ENCODE data around the gene AP3M1. TPM values are rescaled to one million over a fixed set of nuclear protein-coding genes. Genes with fewer than 3 reads are reported as not detected.
"Not testable (repeated sequence)": the region's sequence is repeated elsewhere in the genome, so short reads cannot be mapped to it uniquely, and the experiment has no call there.

The AP3M1 gene
- total and polyA plus RNA-seq, 4 donors, result 36.0 to 51.8 (median 49.9) TPM

DNA sequence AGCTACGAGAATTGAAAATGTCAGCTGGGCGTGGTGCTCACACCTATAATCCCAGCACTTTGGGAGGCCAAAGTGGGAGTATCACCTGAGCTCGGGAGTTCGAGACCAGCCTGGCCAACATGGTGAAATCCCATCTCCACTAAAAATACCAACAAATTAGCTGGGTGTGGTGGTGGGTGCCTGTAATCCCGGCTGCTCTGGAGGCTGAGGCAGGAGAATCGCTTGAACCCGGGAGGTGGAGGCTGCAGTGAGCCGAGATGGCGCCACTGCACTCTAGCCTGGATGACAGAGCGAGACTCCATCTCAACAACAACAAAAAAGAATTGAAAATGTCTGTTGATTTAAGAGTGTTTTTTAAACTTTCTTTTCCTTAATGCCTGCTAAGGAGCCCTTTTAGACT, 3.6 kb downstream of the AP3M1 start:
- H3K27ac ChIP-seq (ENCODE audit: low read depth, low read length); H3K9me3 ChIP-seq (ENCODE audit: control insufficient read depth, insufficient read depth, low read length); H3K4me3 ChIP-seq (ENCODE audit: low read depth, low read length); DNase-seq (ENCODE audit: low read depth in 4 of 6, low spot score in 6 of 6); H3K36me3 ChIP-seq (ENCODE audit: control insufficient read depth, insufficient read depth, low read length); H3K27me3 ChIP-seq (ENCODE audit: control insufficient read depth, insufficient read depth, low read length); H3K4me1 ChIP-seq (ENCODE audit: control insufficient read depth, insufficient read depth, low read length): not testable (repeated sequence)
- no CpG with 5 or more reads among the region's 10 CpGs for WGBS (ENCODE audit: insufficient coverage)

GRCh38 chr10:74145133-74145532, 5.5 kb downstream of the AP3M1 start:
- no peaks in the 10 kb centered on the region for H3K9me3 ChIP-seq (ENCODE audit: control insufficient read depth, insufficient read depth, low read length)
- peak overlapping the region; percentile 40 for H3K27ac ChIP-seq (ENCODE audit: low read depth, low read length)
- no CpG with 5 or more reads among the region's 2 CpGs for WGBS (ENCODE audit: insufficient coverage)
- H3K4me1 ChIP-seq (ENCODE audit: control insufficient read depth, insufficient read depth, low read length), result peaks cover 6% of the 10 kb centered on the region
- no peaks in the 10 kb centered on the region for H3K27me3 ChIP-seq (ENCODE audit: control insufficient read depth, insufficient read depth, low read length)
- DNase-seq (ENCODE audit: low read depth in 4 of 6, low spot score in 6 of 6), result peak in 1 of 6 donors; percentile 74
- peaks cover 9% of the 10 kb centered on the region for H3K36me3 ChIP-seq (ENCODE audit: control insufficient read depth, insufficient read depth, low read length)
- H3K4me3 ChIP-seq (ENCODE audit: low read depth, low read length), result no peak overlapping the region

DNA sequence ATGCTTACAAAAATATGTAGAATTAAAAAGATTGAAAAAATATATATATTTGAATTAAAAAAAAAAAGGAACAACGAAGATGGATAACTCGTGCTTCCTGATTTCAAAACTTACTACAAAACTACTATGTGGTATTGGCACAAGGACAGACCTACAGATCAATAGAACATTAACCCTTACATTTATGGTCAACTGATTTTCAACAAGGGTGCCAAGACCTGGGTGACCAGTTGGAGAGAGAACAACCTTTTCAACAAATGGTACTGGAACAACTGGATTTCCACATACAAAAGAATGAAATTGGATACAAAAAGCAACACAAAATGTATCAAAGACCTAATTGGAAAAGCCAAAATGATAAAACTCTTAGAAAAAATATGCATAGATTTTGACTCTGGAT, 10.1 kb downstream of the AP3M1 start:
- H3K27ac ChIP-seq (ENCODE audit: low read depth, low read length), result no peak overlapping the region
- no CpG with 5 or more reads among the region's 2 CpGs for WGBS (ENCODE audit: insufficient coverage)
- H3K9me3 ChIP-seq (ENCODE audit: control insufficient read depth, insufficient read depth, low read length), result no peaks in the 10 kb centered on the region
- H3K4me1 ChIP-seq (ENCODE audit: control insufficient read depth, insufficient read depth, low read length), result peaks cover 2% of the 10 kb centered on the region
- peaks cover 27% of the 10 kb centered on the region for H3K36me3 ChIP-seq (ENCODE audit: control insufficient read depth, insufficient read depth, low read length)
- H3K27me3 ChIP-seq (ENCODE audit: control insufficient read depth, insufficient read depth, low read length), result no peaks in the 10 kb centered on the region
- DNase-seq (ENCODE audit: low read depth in 4 of 6, low spot score in 6 of 6), result no peak
- no peak overlapping the region for H3K4me3 ChIP-seq (ENCODE audit: low read depth, low read length)

GRCh38 chr10:74139981-74140380, 10.6 kb downstream of the AP3M1 start:
- peaks cover 2% of the 10 kb centered on the region for H3K4me1 ChIP-seq (ENCODE audit: control insufficient read depth, insufficient read depth, low read length)
- no peak overlapping the region for H3K4me3 ChIP-seq (ENCODE audit: low read depth, low read length)
- peaks cover 27% of the 10 kb centered on the region for H3K36me3 ChIP-seq (ENCODE audit: control insufficient read depth, insufficient read depth, low read length)
- 97% methylated on average over 16 of the region's 18 CpGs for WGBS (ENCODE audit: insufficient coverage)
- no peaks in the 10 kb centered on the region for H3K27me3 ChIP-seq (ENCODE audit: control insufficient read depth, insufficient read depth, low read length)
- no peak overlapping the region for H3K27ac ChIP-seq (ENCODE audit: low read depth, low read length)
- H3K9me3 ChIP-seq (ENCODE audit: control insufficient read depth, insufficient read depth, low read length), result no peaks in the 10 kb centered on the region
- no peak for DNase-seq (ENCODE audit: low read depth in 4 of 6, low spot score in 6 of 6)

DNA sequence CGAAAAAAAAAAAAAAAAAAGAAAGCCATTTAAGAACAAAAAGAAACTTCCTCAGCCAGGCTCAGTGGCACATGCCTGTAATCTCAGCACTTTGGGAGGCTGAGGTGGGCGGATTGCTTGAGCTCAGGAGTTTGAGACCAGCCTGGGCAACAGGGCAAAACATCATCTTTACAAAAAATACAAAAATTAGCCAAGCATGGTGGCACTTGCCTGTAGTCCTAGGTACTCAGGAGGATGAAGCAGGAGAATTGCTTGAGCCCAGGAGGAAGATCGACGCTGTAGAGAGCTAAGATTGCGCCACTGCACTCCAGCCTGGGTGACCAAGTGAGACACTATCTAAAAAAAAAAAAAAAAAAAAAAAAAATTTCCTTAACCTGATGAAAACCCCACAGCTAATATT, 12.0 kb downstream of the AP3M1 start:
- DNase-seq (ENCODE audit: low read depth in 4 of 6, low spot score in 6 of 6); H3K4me3 ChIP-seq (ENCODE audit: low read depth, low read length); H3K27ac ChIP-seq (ENCODE audit: low read depth, low read length); H3K9me3 ChIP-seq (ENCODE audit: control insufficient read depth, insufficient read depth, low read length); H3K4me1 ChIP-seq (ENCODE audit: control insufficient read depth, insufficient read depth, low read length); H3K27me3 ChIP-seq (ENCODE audit: control insufficient read depth, insufficient read depth, low read length): not testable (repeated sequence)
- WGBS (ENCODE audit: insufficient coverage), result 100% methylated on average over 1 of the region's 5 CpGs
- H3K36me3 ChIP-seq (ENCODE audit: control insufficient read depth, insufficient read depth, low read length), result peaks cover 25% of the 10 kb centered on the region

DNA sequence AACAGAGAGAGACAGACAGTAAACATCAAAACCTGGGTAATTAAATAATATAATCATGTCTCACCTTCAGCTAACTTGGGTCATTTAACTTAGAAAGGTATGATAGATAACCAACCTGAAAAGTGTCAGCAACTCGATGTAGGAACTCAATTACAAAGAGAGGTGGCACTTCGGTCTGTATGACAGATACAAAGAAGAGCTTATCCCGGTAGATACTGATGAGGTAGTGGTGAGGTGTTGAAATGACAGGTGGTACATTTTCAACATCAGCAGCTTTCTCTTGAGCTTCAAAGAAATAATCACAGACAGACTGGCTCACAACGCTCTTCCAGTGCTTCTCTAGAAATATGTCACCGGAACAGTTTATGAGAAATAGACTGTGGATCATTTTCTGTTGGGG, 12.6 kb downstream of the AP3M1 start:
- Histone ChIP-seq H3K27me3 (ENCODE audit: control insufficient read depth, insufficient read depth, low read length) (no peaks in the 10 kb centered on the region), H3K4me1 (ENCODE audit: control insufficient read depth, insufficient read depth, low read length) (no peaks in the 10 kb centered on the region), H3K9me3 (ENCODE audit: control insufficient read depth, insufficient read depth, low read length) (no peaks in the 10 kb centered on the region), H3K4me3 (ENCODE audit: low read depth, low read length) (no peak overlapping the region), H3K36me3 (ENCODE audit: control insufficient read depth, insufficient read depth, low read length) (peaks cover 31% of the 10 kb centered on the region), H3K27ac (ENCODE audit: low read depth, low read length) (no peak overlapping the region)
- no peak for DNase-seq (ENCODE audit: low read depth in 4 of 6, low spot score in 6 of 6)
- WGBS (ENCODE audit: insufficient coverage), result no CpG with 5 or more reads among the region's 5 CpGs

DNA sequence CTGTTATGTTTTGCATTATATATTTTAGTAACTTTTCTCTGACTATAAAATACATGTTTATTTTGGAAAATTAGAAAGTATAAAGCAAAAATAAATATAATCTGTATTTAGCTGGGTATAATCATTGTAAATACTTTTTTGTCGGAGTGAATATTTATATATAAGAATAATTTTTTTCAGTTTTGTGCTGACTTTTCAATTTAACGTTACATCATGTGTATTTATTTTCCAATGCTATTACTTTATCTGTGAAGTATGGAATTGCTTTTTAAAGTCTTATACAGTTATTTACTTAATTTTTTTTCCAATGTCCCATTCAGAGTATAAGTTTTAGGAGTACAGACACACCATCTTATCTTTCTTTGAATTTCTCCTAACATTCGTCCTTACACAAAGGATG, 15.2 kb downstream of the AP3M1 start:
- no peaks in the 10 kb centered on the region for H3K27me3 ChIP-seq (ENCODE audit: control insufficient read depth, insufficient read depth, low read length)
- WGBS (ENCODE audit: insufficient coverage), result no CpG with 5 or more reads among the region's 3 CpGs
- no peak for DNase-seq (ENCODE audit: low read depth in 4 of 6, low spot score in 6 of 6)
- no peak overlapping the region for H3K27ac ChIP-seq (ENCODE audit: low read depth, low read length)
- H3K4me3 ChIP-seq (ENCODE audit: low read depth, low read length), result no peak overlapping the region
- H3K36me3 ChIP-seq (ENCODE audit: control insufficient read depth, insufficient read depth, low read length), result peaks cover 48% of the 10 kb centered on the region
- no peaks in the 10 kb centered on the region for H3K9me3 ChIP-seq (ENCODE audit: control insufficient read depth, insufficient read depth, low read length)
- H3K4me1 ChIP-seq (ENCODE audit: control insufficient read depth, insufficient read depth, low read length), result no peaks in the 10 kb centered on the region

DNA sequence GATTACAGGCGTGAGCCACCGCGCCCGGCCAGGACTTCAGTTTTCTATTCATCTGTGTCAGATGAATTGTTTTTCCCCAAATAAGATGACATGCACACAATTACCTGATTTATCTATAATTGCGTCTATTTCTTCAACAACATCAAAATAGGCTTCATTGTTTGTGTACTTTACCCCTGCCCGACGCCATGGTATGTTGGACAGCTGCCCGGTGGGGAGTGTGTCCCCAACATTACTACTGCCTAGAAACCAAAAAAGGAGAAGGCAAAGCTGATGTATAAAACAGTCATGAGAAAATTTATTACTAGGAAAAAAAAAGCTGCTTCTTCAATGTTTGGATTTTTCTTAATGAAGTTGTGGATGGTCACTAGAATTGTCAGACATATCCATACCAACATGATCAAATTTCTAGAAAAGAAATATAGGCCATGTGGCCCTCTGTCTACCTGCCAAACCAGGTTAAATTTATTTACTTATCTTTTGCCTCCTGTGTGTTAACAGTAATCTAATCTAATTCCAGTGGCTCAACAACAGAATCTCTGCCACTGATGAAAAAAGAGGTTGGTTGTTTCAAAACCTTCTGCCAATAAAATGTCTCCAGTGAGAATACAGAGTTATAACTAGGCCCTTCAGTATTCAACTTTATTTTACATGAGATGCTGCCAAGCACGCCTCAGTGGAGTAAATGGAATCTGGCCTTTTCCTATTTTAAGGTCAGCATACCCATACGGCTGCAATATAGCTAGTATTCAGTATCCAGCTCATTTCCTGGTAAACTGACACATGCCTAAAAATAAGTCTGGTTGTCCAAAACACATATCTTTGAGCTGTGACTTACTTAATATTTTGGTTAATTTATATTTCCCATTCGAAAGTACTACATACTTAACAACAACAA, 16.5 kb downstream of the AP3M1 start:
- no peak overlapping the region for H3K27ac ChIP-seq (ENCODE audit: low read depth, low read length)
- 77% methylated on average over 4 of the region's 11 CpGs for WGBS (ENCODE audit: insufficient coverage)
- peaks cover 41% of the 10 kb centered on the region for H3K36me3 ChIP-seq (ENCODE audit: control insufficient read depth, insufficient read depth, low read length)
- H3K9me3 ChIP-seq (ENCODE audit: control insufficient read depth, insufficient read depth, low read length), result no peaks in the 10 kb centered on the region
- H3K4me3 ChIP-seq (ENCODE audit: low read depth, low read length), result no peak overlapping the region
- H3K4me1 ChIP-seq (ENCODE audit: control insufficient read depth, insufficient read depth, low read length), result no peaks in the 10 kb centered on the region
- no peaks in the 10 kb centered on the region for H3K27me3 ChIP-seq (ENCODE audit: control insufficient read depth, insufficient read depth, low read length)
- DNase-seq (ENCODE audit: low read depth in 4 of 6, low spot score in 6 of 6), result peak in 1 of 6 donors; percentile 29

DNA sequence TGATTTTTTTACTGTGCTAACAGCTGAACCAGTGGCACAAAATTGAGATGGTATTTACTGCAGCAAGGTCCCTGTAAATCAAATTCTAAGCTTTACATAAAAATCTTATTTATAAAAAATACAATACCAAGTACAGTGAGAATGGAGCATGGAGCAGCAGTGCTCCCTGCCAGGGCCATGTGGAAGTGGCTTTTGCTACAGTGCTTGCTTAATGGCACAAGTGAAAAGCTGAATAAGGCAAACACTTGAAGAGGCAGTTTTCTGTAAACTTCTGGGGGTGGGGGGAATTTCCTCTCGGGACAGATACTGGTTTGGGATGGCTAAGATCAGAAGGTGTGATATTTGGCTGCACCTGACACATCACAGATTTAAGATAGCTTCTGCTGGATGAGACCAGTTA, 27.5 kb downstream of the AP3M1 start:
- Histone ChIP-seq H3K27me3 (ENCODE audit: control insufficient read depth, insufficient read depth, low read length) (no peaks in the 10 kb centered on the region), H3K27ac (ENCODE audit: low read depth, low read length) (no peak overlapping the region), H3K36me3 (ENCODE audit: control insufficient read depth, insufficient read depth, low read length) (peaks cover 31% of the 10 kb centered on the region), H3K4me1 (ENCODE audit: control insufficient read depth, insufficient read depth, low read length) (no peaks in the 10 kb centered on the region), H3K9me3 (ENCODE audit: control insufficient read depth, insufficient read depth, low read length) (no peaks in the 10 kb centered on the region), H3K4me3 (ENCODE audit: low read depth, low read length) (no peak overlapping the region)
- 0% methylated on average over 1 of the region's 1 CpG for whole genome bisulfite sequencing (ENCODE audit: insufficient coverage)
- no peak for DNase-seq (ENCODE audit: low read depth in 4 of 6, low spot score in 6 of 6)

- DNase-seq (ENCODE audit: low read depth in 4 of 6, low spot score in 6 of 6), result no peak
- no peaks in the 10 kb centered on the region for H3K4me1 ChIP-seq (ENCODE audit: control insufficient read depth, insufficient read depth, low read length)
- H3K4me3 ChIP-seq (ENCODE audit: low read depth, low read length), result no peak overlapping the region
- no peak overlapping the region for H3K27ac ChIP-seq (ENCODE audit: low read depth, low read length)
- WGBS (ENCODE audit: insufficient coverage), result 100% methylated on average over 1 of the region's 3 CpGs
- H3K9me3 ChIP-seq (ENCODE audit: control insufficient read depth, insufficient read depth, low read length), result no peaks in the 10 kb centered on the region
- peaks cover 35% of the 10 kb centered on the region for H3K36me3 ChIP-seq (ENCODE audit: control insufficient read depth, insufficient read depth, low read length)
- no peaks in the 10 kb centered on the region for H3K27me3 ChIP-seq (ENCODE audit: control insufficient read depth, insufficient read depth, low read length)
Measured at GRCh38 chr10:74122060-74122459, 28.6 kb downstream of the AP3M1 start.

All from spinal cord (tissue), 10 donors.